Lower leg skin (tissue), 4 donors: ENCODE data around the gene CPZ. TPM values are rescaled to one million over a fixed set of nuclear protein-coding genes. Genes with fewer than 3 reads are reported as not detected.

Source experiments
- DNase-seq, 2 donors: peaks; one replicate each; pipeline ENCODE4 v3.0.0-alpha.2; 2019; ENCODE audit warnings: low spot score in 2 of 2
- H3K4me3 ChIP-seq: fragments of 200-600 bp; sonication (generic); 2 replicates; pipeline ENCODE4 v1.5.1; 2017; ENCODE audit warnings: mild to moderate bottlenecking, low read depth; ENCODE audit not compliant: poor library complexity, severe bottlenecking
- POLR2A ChIP-seq, 2 donors: fragments of 450-650 bp; IDR thresholded peaks; one replicate each; pipeline ENCODE4 v1.6.1; 2016 to 2017; ENCODE audit warnings: antibody characterized with exemption in 2 of 2, mild to moderate bottlenecking in 1 of 2, moderate library complexity in 1 of 2
- WGBS, 2 donors: methylation state at CpG; one replicate each; pipeline ENCODE4 v1.1.5; 2018; 5-methylcytosine and 5-hydroxymethylcytosine counted together
- intact Hi-C: fragments of 100-400 bp; cut with DNase I; formaldehyde crosslinking; loops from one replicate; pipeline ENCODE4 v1.15.0; 2023; ENCODE audit warnings: low total_unique reads
- total RNA-seq, 4 donors: library from RNA; depleted of rRNA; stranded (reverse); fragments of >200 nt; gene quantifications; one replicate each; pipeline ENCODE4 v1.1.0, GENCODE V29; 2016
- TF ChIP-seq, protein P1 (sequence below), 3 donors: fragments of 450-650 bp; IDR thresholded peaks; one replicate each; pipeline ENCODE4 v1.5.1; 2016; ENCODE audit warnings: antibody characterized with exemption in 3 of 3, mild to moderate bottlenecking in 3 of 3, moderate library complexity in 2 of 3

The CPZ gene
- total RNA-seq, 4 donors from 2014 or later, result 0.91 to 10.2 TPM; not detected in 2

DNA sequence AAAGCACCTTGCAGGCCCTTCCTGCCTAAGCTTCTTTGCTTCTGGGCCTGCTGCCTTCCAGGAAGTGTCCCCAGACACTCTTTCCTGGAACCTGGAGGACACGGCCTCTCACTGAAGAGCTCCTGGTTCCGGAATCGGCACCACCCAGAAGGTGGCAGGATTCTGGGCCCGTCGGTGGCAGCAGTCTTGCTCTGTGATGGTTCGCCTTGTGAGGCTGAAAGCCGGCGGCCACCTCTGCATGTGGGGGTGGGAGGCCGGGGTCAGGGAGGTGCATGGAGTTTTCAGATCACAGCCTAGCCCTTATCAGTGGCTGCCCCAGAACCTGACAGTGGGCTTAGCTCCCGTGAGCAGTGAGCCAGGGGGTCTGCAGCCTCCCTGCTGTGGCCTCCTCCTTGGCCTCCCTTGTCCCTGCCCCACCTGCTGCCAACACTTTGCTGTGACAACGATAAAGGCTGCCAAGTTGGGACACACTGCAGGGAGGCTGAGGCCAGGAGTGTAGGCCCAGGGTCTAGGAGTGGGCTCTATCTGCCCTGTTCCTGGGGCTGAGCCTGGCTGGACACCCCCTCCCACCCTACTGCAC, 43.1 kb upstream of the CPZ start:
- no peak overlapping the region for H3K4me3 ChIP-seq
- DNase-seq, result peak in 1 of 2 donors; percentile 66
- intact Hi-C loops, result no loop called here
- WGBS, 2 donors, result 62 to 78% methylated on average over 2 to 9 of the region's 11 CpGs
- TF ChIP-seq, protein P1, sequence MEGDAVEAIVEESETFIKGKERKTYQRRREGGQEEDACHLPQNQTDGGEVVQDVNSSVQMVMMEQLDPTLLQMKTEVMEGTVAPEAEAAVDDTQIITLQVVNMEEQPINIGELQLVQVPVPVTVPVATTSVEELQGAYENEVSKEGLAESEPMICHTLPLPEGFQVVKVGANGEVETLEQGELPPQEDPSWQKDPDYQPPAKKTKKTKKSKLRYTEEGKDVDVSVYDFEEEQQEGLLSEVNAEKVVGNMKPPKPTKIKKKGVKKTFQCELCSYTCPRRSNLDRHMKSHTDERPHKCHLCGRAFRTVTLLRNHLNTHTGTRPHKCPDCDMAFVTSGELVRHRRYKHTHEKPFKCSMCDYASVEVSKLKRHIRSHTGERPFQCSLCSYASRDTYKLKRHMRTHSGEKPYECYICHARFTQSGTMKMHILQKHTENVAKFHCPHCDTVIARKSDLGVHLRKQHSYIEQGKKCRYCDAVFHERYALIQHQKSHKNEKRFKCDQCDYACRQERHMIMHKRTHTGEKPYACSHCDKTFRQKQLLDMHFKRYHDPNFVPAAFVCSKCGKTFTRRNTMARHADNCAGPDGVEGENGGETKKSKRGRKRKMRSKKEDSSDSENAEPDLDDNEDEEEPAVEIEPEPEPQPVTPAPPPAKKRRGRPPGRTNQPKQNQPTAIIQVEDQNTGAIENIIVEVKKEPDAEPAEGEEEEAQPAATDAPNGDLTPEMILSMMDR (IDR thresholded peaks at IDR 0.05), result no peak
- no peak for TF ChIP-seq POLR2A (IDR thresholded peaks at IDR 0.05)

DNA sequence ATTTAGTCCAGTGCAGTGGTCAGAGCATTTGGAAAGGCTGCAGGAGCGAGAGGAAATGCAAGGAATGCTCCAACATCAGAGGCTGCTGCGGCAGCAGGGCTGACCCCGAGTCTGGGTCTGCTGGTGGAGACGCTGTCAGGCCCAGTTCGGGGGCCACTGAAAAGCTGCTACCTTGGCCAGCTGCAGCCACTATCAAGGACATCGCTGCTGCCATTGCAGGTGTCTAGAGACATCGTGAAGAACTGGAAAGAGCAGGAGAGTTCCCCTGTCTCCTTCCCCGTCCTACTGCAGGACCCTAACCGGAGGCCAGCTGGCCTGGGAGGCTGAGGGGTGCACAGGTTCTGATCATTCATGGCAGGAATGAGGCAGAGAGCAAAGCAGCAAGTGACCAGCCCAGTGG, 41.9 kb upstream of the CPZ start:
- peak in 1 of 2 donors; percentile 74 for DNase-seq
- TF ChIP-seq, protein P1 (IDR thresholded peaks at IDR 0.05), result no peak
- TF ChIP-seq POLR2A (IDR thresholded peaks at IDR 0.05), result no peak
- intact Hi-C loops, result no loop called here
- no peak overlapping the region for H3K4me3 ChIP-seq
- 89% methylated on average over 9 of the region's 9 CpGs for WGBS, 2 donors

DNA sequence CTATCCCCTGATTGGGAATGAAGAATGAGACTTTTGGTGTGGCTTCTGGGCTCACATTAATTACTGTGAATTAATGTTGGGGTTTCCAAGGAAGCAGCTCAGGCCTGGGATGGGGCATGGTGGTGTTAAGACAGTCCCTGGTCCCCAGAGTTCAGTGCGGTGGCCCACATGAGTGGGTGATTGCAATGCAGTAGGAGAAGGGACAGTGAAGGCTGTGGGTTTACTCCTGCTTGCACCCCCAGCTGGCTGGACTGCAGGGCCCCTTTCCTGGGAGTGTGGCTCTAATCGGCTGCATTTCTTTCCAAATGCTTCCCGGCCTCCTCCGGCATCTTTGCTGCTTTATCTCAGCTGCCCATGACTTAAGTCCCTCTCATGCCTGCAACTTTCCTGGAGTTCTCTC, 40.5 kb upstream of the CPZ start:
- DNase-seq, result peak in 1 of 2 donors; percentile 42
- 85 to 92% methylated on average over 4 of the region's 4 CpGs for whole genome bisulfite sequencing, 2 donors
- TF ChIP-seq POLR2A (IDR thresholded peaks at IDR 0.05), result no peak
- TF ChIP-seq, protein P1 (IDR thresholded peaks at IDR 0.05), result no peak
- no peak overlapping the region for H3K4me3 ChIP-seq
- intact Hi-C loops, result no loop called here

DNA sequence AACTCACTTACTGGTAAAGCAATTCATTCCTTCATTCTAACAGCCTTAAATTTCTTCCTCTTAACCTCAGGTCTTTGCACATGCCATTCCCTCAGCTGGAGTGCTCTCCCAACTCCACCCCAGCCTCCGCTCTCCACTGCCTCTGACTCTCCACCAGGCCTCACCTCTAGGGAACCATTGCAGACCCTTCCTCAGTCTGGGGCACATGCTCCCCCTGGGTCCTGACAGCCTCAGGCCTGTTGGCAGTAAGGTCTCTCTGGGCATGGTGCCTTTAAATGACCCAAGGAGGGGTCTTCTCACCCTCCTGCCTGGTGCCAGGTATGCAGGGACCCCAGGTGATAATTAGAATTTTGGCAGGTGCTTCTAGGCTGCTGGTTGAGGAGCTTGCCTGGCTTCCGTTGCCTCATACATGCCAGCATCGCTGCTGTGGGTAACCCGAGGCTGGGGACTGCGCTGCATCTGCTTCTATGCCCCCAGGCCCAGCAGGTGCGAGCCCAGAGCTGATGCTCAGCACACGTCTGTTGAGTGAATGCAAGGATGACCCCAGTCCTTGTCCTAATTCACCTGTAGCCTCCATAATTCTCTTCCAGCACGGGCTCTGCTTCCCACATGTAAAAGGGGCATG, 39.9 kb upstream of the CPZ start:
- WGBS, 2 donors, result 77 to 82% methylated on average over 8 of the region's 8 CpGs
- intact Hi-C loops, result no loop called here
- DNase-seq, result peak in 1 of 2 donors; percentile 56
- TF ChIP-seq, protein P1 (IDR thresholded peaks at IDR 0.05), result no peak
- no peak for TF ChIP-seq POLR2A (IDR thresholded peaks at IDR 0.05)
- H3K4me3 ChIP-seq, result no peak overlapping the region

DNA sequence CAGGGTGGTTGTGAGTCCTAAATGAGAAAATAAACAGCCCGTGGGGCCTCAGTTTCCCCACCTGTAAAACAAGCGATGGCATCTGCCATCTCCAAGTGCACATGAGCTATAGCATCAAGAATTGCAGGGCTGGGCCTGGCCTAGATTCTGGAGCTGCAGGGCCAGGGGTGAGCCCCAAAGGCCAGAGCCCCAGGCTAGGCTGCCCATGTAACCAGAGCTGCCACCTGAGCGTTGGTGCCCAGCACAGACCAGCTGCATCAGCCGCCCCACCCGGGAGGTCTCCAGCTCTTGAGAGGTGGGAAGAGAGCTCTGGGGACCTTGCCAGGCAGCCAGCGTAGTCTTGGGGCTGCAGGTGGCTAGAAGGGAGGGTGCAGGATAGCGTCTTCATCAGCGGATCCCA, 39.3 kb upstream of the CPZ start:
- intact Hi-C loops, result no loop called here
- WGBS, 2 donors, result 89 to 94% methylated on average over 7 to 8 of the region's 8 CpGs
- DNase-seq, result peak in 1 of 2 donors; percentile 64
- no peak overlapping the region for H3K4me3 ChIP-seq
- TF ChIP-seq, protein P1 (IDR thresholded peaks at IDR 0.05), result no peak
- TF ChIP-seq POLR2A (IDR thresholded peaks at IDR 0.05), result no peak
